Choroid plexus epithelial cell (primary cell): ENCODE data around the gene SELENOP.
A peak's percentile ranks its signal among the peaks of the same experiment; 100 is the strongest.

ENCODE experiments used
- DNase-seq: peaks from one replicate; pipeline ENCODE4 v3.0.0-alpha.2; 2010; ENCODE audit warnings: low read depth
- H3K4me3 ChIP-seq: 2 replicates; pipeline ENCODE4 v1.5.1; 2011; ENCODE audit warnings: low read depth, mild to moderate bottlenecking, control low read depth, low read length, moderate library complexity
- CTCF ChIP-seq: conservative IDR thresholded peaks from 2 replicates; pipeline ENCODE4 v1.5.1; 2011; ENCODE audit warnings: low read depth, mild to moderate bottlenecking, control low read depth, inconsistent platforms, low read length, moderate library complexity

Gene SELENOP

GRCh38 chr5:42756606-42757601 is 54.8 kb downstream of the SELENOP start, which contains the start of gene CCDC152:
Gene CCDC152 (plus strand): TSS chr5:42756818. CDS start chr5:42759122, 2,304 bp downstream.
- H3K4me3 ChIP-seq = peak within 1 kb of the TSS; percentile 57
- no peak for TF ChIP-seq CTCF
- peak; percentile 31 for DNase-seq

- no peak for TF ChIP-seq CTCF
- no peak overlapping the region for H3K4me3 ChIP-seq
- DNase-seq = no peak
Observed at GRCh38 chr5:42753099-42753498, 58.6 kb downstream of the SELENOP start.

GRCh38 chr5:42751044-42751443 is 60.6 kb downstream of the SELENOP start:
- DNase-seq = no peak
- H3K4me3 ChIP-seq = no peak overlapping the region
- TF ChIP-seq CTCF = no peak

- DNase-seq = no peak
- TF ChIP-seq CTCF = no peak
- H3K4me3 ChIP-seq = no peak overlapping the region
Observed at GRCh38 chr5:42750507-42750906, 61.2 kb downstream of the SELENOP start.
